Suppressor macrophage treated with lipopolysaccharide for 1 hour (primary cell): ENCODE data around the gene C8A.

Source experiments
- DNase-seq, 3 donors: peaks; one replicate each; pipeline ENCODE4 v3.0.0-alpha.2; 2020 to 2022

C8A gene

GRCh38 chr1:56897150-56898004, 42.8 kb downstream of the C8A start:
- no peak for DNase-seq

GRCh38 chr1:56898005-56898373, 43.4 kb downstream of the C8A start:
- no peak for DNase-seq

- DNase-seq = no peak
Measured at GRCh38 chr1:56898879-56899278, 44.3 kb downstream of the C8A start.

GRCh38 chr1:56901716-56902115, 47.1 kb downstream of the C8A start:
- peak in 2 of 3 donors; percentile 9 to 20 for DNase-seq

DNA sequence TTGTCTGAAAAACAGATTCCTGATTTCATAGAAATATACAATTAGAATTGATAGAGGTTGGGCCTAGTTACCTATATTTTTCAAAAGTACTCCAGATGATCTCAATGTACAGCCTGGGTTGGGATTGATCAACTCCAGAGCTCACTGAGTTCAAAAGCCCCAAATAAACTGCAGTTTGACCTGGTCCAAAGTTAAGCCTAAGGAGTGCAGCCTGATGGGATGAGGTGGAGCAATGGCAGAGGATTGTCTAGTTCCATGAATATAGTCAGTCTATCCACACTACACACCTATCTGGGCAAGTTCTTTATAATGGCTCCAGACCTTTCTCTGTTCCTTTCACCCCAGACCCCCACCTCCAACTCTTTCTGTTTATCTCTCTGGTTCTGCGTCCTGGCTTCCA, 49.2 kb downstream of the C8A start:
- no peak for DNase-seq

GRCh38 chr1:56904663-56905397, 50.2 kb downstream of the C8A start:
- no peak for DNase-seq

DNA sequence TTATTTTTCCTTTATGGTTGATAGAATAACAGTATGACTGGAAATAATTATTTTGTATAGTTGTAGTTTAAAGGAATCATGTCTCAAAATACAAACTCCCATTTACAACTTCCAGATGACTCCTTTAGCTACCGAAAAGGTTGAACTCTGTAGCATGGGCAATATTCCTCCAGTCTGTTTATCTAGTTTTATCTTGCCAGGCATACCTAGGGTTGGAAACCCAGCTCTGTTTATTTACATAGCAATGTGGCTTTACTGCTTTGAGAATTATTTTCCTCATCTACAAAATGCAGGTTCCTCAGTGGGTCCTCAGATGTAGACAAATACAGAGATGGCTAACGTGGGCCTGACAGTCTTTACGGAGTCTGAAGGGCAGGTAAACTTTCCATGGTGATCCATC, 51.1 kb downstream of the C8A start:
- no peak for DNase-seq

DNA sequence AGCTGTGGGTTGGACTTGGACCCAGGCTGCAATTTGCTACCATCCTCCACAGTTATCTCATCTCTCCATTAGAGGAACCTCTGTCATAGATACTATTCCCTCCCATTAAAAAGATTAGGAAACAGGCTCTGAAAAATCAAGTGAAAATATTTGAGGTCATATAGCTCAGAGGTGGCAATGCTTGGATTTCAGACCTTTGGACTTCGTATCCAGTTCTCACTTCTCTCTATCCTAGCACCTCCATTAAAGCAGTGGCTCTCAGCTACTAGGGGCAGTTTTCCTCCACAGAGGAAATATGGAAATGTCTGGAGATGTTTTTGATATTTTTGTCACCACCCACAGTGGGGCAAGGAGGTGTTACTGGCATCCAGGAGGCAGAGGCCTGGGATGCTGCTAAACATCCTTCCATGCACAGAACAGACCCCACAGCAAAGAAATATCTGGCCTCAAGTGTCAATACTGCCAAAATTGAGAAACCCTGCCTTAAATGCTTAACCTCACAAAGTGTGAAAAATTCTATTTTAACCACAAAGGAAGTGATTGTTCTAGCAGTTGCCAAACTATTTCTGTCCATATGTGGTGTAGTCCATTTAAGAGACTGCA, 54.1 kb downstream of the C8A start:
- peak in 2 of 3 donors; percentile 14 to 22 for DNase-seq

GRCh38 chr1:56910441-56910985, 55.9 kb downstream of the C8A start:
- peak; percentile 33 to 42 (median 41) for DNase-seq

DNA sequence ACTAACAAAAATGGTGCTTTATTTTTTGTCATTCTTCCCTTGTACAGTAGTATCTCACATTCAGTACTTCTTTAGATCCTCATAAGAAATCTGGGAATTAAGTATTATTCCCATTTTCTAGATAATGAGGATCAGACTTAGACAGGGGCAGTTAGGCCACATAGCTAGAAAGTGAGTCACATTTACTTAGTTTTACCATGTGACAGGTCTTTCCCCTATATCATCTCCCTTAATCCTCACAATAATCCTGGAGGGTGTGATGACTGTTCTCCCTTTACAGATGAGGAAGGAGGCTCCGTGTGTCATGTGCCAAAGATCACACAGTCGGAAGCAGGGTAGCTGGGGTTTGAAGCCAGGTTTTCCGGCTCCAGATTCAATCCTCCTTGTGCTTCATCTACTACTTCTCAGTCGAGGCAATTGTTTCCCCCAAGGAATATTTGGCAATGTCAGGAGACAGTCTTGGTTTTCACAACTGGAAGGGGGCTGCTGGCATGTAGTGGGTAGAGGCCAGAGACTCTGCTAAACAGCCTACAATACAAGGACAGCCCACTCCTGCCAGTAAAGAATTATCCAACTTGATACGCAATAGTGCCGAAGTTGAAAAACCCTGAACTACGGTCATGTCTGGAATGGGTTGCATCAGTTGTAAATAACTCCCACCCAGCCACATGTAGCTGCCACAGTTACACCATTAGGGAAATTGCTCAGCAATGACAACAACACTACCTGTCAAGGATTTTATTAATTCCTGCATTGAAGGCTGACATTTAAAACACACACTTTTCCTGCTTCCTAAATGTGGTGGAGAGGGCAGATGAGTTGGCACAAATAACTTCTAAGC, 56.7 kb downstream of the C8A start:
- DNase-seq = peak in 1 of 3 donors; percentile 14

GRCh38 chr1:56912325-56912724, 57.7 kb downstream of the C8A start:
- no peak for DNase-seq

DNA sequence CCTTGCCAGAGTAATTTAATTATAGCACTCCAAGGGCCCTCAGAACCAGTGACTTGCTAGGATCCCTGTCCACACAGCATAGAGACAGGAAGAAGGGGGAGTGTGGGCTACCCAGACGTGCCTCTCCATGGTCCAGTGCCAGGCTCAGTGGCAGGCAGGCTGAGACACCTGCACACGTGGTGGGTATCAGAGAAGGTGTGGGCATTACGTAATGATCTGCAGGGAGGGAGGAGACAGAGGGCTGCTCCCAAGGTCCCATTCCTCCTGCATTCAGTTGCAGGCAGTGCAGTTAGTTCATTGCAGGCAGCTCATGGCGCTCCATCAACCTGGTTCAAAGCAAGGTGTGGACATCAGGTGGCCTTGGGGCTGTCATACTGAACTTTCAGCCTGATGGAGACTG, 61.4 kb downstream of the C8A start:
- DNase-seq = no peak

- DNase-seq = no peak
Measured at GRCh38 chr1:56916630-56917029, 62.0 kb downstream of the C8A start.

DNA sequence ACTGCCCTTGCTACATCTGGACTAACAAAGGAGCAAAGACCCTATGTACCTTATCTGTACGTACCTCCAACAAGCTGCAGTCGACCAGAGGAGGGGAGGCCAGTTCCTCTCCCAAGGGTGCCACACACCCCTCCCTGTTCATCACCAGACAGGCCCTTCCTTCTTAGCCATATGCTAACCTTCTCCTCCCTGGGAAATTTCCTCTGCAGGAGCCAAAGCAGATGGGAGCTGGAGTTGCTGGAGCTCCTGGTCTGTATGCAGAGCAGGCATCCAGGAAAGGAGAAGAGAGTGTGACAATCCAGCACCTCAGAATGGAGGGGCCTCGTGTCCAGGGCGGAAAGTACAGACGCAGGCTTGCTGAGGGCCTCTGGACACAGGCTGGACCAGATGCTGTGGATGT, 62.8 kb downstream of the C8A start:
- DNase-seq = no peak

DNA sequence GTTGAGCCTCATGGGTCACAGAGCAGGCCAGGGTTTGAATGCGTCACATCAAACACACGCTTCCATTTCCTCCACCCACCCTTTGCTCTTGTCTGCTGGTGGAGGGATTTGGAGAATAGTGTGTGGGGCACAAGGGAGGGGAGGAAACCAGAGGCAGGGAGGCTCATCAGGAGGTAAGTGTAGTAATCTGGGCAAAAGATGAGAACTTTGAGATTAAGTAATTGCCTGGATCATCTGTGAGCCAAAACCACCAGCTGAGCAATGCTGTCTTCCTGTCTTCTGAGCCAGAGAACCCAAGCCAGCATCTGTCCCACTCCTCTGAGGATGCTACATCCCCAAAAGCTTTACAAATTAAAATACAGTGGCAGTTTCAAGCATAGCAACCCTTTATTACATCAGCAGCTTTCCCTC, 66.0 kb downstream of the C8A start:
- peak in 1 of 3 donors; percentile 1 for DNase-seq

GRCh38 chr1:56921479-56921878, 66.9 kb downstream of the C8A start:
- DNase-seq = no peak

- peak in 1 of 3 donors; percentile 1 for DNase-seq
Measured at GRCh38 chr1:56922070-56922469, 67.5 kb downstream of the C8A start.

DNA sequence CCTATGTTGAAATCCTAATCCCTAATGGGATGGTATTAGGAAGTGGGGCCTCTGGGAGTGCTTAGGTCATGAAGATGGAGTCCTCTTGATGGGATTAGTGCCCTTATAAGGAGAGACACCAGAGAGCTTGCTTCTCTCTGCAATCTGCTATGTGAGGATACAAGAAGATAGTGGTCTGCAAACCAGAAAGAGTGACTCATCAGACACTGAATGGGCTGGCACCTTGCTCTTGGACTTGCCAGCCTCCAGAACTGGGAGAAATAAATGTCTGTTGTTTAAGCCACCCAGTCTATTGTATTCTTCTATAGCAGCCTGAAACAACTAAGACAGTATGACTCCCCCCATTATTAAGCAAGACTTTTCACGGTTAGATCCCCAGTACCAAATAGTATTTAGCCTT, 67.9 kb downstream of the C8A start:
- no peak for DNase-seq

GRCh38 chr1:56923201-56923600, 68.6 kb downstream of the C8A start:
- no peak for DNase-seq

DNA sequence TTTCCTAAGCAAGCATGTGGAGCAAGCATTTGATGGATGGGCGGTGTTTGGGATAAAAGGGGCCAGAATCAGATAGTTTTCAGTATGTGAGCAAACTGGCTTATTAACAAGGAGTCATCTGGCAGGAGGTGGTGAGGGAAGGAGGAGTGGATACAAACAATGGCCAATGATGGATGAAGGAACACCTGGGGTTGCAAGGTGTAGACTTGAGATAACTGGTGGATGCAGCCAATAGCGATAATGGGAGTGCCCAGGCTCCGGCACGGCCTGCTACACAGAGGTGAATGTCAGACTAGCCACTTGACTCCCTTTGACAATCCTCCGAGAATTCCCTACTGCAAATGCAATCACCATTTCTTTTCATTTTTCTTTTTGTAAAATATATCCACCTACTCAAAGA, 69.5 kb downstream of the C8A start:
- DNase-seq = no peak

GRCh38 chr1:56925193-56925592, 70.6 kb downstream of the C8A start:
- DNase-seq = no peak

DNA sequence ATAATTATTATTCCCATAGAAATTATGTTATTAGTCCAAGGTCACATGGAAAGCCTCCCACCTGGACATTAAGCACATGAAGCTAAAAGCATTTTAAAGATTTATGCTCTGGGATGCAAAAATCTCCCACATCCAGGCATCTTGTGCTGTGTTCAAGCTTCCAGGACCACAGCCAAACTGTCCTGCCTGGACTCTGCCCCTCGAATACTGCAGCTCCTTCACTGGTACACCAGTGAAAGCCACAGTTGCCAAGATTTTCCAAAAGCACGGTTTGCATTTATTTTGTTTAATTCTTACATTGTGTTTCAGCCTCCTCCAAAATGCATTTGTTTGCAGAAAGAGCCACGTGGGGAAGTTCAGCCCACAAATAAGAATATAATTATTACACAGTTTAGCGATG, 72.6 kb downstream of the C8A start:
- DNase-seq = no peak

- no peak for DNase-seq
Measured at GRCh38 chr1:56927986-56928385, 73.4 kb downstream of the C8A start.
